Skeletal muscle tissue (tissue), 4 donors: ENCODE data around the gene FCSK. TPM values are rescaled to one million over a fixed set of nuclear protein-coding genes. Genes with fewer than 3 reads are reported as not detected.

Experiments used
- H3K27ac ChIP-seq: one replicate; pipeline ENCODE4 v1.7.0; 2013; ENCODE audit warnings: mild to moderate bottlenecking, low read depth, low read length, inconsistent platforms
- H3K27me3 ChIP-seq, 3 donors: one replicate each; pipeline ENCODE4 v1.7.0; 2013; ENCODE audit warnings: low read length in 3 of 3; ENCODE audit not compliant: control insufficient read depth in 3 of 3, insufficient read depth in 3 of 3
- H3K36me3 ChIP-seq, 3 donors: one replicate each; pipeline ENCODE4 v1.7.0; 2013; ENCODE audit warnings: low read length in 3 of 3; ENCODE audit not compliant: control insufficient read depth in 3 of 3, insufficient read depth in 3 of 3
- H3K4me1 ChIP-seq, 3 donors: one replicate each; pipeline ENCODE4 v1.7.0; 2013; ENCODE audit warnings: low read length in 3 of 3, mild to moderate bottlenecking in 3 of 3; ENCODE audit not compliant: control insufficient read depth in 3 of 3, insufficient read depth in 3 of 3
- H3K4me3 ChIP-seq, 3 donors: one replicate each; pipeline ENCODE4 v1.7.0; 2013; ENCODE audit warnings: low read length in 3 of 3
- H3K9ac ChIP-seq, 3 donors: one replicate each; pipeline ENCODE4 v1.7.0; 2013; ENCODE audit warnings: low read length in 3 of 3, mild to moderate bottlenecking in 3 of 3, moderate library complexity in 2 of 3, low read depth in 1 of 3
- H3K9me3 ChIP-seq, 3 donors: one replicate each; pipeline ENCODE4 v1.7.0; 2013; ENCODE audit warnings: low read length in 3 of 3; ENCODE audit not compliant: control insufficient read depth in 3 of 3
- total RNA-seq: library from RNA; depleted of rRNA; stranded (reverse); fragments of >200 nt; gene quantifications from one replicate; pipeline ENCODE4 v1.2.3, GENCODE V29; 2014
- donor health status: Osteomylitis.

The FCSK gene
- total RNA-seq, 1 donor from 2014 or later = 6.8 TPM

DNA sequence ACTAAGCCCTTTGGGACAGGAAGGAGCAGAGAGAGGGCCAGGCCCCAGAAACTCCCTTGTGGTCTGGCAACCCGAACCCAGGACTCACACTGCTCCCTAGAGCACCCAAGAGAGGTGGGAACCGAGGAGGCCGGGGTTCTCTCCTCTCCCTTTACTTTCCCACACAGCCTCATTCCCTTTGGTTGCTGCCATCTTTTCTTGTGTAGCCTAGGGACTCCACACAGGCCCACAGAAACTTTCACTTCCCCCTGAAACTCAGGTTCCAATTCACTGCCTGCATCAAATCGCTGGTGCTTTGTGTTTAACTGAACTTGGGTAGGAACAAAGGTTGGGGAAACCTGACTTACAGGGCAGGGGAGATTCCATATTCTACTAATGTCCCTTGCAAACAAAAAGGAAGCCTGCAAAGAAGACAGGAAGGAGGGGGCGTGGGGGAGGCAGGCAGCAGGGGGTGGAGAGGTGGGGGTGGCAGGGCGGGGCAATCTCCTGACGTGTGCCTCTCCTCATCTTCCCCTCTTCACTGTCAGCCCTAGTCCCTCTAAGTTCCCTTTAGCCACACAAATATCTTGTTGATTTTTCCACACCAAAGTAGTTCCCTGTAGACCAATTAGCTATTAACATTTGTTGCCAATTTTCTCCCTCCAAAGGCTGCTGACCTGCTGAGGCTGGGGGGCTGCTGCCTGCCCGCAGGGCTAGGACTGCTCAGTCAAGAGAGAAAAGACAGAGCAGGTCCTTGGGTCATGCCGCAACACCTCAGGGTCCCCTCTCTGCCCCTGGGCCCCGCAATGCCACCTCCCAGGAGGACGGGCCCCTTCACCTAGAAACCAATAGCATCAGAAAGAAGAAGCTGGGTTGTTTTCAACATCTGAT is 23.5 kb upstream of the FCSK start:
- peak overlapping the region; percentile 50 to 60 (median 54) for H3K9ac ChIP-seq
- peak overlapping the region; percentile 77 for H3K27ac ChIP-seq
- H3K4me3 ChIP-seq = peak overlapping the region in 2 of 3 donors; percentile 24 to 30
- H3K4me1 ChIP-seq = peaks cover 69 to 73% (median 71%) of the 10 kb centered on the region in 3 donors
- H3K36me3 ChIP-seq = no peaks in the 10 kb centered on the region
- no peaks in the 10 kb centered on the region for H3K9me3 ChIP-seq
- H3K27me3 ChIP-seq = no peaks in the 10 kb centered on the region

- Histone ChIP-seq H3K27ac (peak overlapping the region; percentile 57), H3K36me3 (no peaks in the 10 kb centered on the region), H3K9ac (peak overlapping the region in 1 of 3 donors; percentile 46), H3K4me1 (peaks cover 81 to 82% (median 82%) of the 10 kb centered on the region in 3 donors), H3K9me3 (no peaks in the 10 kb centered on the region), H3K4me3 (peak overlapping the region in 1 of 3 donors; percentile 35), H3K27me3 (no peaks in the 10 kb centered on the region)
Observed at GRCh38 chr16:70432356-70432722, 22.1 kb upstream of the FCSK start.

DNA sequence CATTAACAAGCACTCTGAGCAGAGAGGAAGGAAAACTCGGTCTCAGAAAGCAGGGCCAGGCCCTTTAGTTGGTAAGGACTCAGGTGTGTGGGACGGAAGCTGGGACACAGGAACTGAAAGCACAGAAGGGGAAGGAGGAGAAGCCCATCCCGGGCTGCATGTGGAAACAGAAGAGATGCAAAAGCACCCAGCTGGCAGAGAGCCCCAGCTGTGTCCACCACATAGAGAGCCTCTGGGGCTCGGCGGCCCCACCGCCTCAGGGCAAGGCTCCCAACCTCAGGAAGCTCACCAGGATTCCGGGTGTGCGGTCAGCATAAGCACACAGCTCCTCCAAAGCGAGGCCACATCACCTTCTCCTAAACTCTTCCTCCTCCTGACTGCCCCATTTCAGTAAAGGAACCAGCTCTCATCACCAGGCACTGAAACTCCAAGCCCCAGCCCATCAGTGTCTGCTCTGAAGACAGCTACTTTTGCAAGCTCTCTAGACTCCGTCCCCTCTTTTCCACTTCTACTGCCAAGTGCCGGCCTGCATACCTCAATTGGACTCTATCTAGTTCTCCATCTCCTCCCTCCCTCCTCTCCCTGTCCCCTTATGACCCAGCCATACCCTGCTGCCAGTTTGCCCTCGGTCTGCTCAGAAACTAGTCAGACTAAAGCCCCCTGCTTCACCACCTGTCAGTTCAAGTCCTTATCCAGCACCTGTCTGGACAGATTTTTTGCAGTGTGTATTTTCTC is 21.5 kb upstream of the FCSK start:
- H3K27ac ChIP-seq = peak overlapping the region; percentile 57
- no peaks in the 10 kb centered on the region for H3K9me3 ChIP-seq
- peak overlapping the region; percentile 34 to 58 (median 46) for H3K9ac ChIP-seq
- H3K36me3 ChIP-seq = no peaks in the 10 kb centered on the region
- peaks cover 81 to 82% (median 81%) of the 10 kb centered on the region in 3 donors for H3K4me1 ChIP-seq
- peak overlapping the region; percentile 35 to 38 (median 38) for H3K4me3 ChIP-seq
- H3K27me3 ChIP-seq = no peaks in the 10 kb centered on the region

- no peaks in the 10 kb centered on the region for H3K9me3 ChIP-seq
- peaks cover 78 to 80% (median 80%) of the 10 kb centered on the region in 3 donors for H3K4me1 ChIP-seq
- peak overlapping the region in 2 of 3 donors; percentile 5 to 38 for H3K4me3 ChIP-seq
- peak overlapping the region; percentile 57 for H3K27ac ChIP-seq
- no peaks in the 10 kb centered on the region for H3K27me3 ChIP-seq
- H3K9ac ChIP-seq = peak overlapping the region; percentile 34 to 46 (median 38)
- no peaks in the 10 kb centered on the region for H3K36me3 ChIP-seq
Observed at GRCh38 chr16:70433458-70434103, 20.8 kb upstream of the FCSK start.

DNA sequence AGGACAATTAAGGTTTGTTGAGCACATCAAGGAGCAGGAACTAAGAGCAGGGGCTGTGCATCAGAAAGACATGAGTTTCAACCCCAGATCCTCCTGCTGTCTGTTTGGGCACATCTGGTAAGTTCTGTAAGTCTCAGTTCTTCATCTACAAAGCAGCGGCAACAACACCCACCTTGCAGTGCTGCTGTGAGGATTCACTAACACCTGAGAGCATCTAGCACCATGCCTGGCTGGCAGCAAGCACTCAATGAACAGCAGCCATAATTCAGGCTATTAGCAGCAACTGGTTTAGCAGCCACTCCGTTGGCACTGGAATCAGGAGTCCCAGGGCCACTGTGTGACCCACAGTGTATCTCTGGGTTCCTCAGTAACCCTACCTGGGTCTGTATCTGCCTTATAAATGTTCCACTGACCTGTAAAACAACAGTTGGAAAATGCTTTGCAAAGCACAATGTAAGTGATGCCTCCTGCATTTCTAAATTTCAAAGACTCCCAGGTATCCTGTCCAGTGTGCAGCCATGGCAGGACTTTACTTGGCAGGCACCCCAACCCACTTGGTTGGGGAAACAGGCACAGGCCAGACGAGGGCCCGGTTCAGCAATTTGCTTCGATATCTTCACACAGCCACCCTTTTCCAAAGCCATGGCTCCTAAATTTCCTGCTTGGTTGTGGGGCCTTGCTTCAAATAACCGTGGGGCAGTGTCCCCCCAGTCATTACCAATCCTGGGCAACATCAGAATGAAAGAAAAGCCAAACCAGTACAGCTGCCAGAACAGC is 19.7 kb upstream of the FCSK start:
- Histone ChIP-seq H3K36me3 (no peaks in the 10 kb centered on the region), H3K4me1 (peaks cover 72 to 76% (median 76%) of the 10 kb centered on the region in 3 donors), H3K9ac (peak overlapping the region in 2 of 3 donors; percentile 25 to 62), H3K27me3 (no peaks in the 10 kb centered on the region), H3K27ac (no peak overlapping the region), H3K9me3 (no peaks in the 10 kb centered on the region), H3K4me3 (no peak overlapping the region)

DNA sequence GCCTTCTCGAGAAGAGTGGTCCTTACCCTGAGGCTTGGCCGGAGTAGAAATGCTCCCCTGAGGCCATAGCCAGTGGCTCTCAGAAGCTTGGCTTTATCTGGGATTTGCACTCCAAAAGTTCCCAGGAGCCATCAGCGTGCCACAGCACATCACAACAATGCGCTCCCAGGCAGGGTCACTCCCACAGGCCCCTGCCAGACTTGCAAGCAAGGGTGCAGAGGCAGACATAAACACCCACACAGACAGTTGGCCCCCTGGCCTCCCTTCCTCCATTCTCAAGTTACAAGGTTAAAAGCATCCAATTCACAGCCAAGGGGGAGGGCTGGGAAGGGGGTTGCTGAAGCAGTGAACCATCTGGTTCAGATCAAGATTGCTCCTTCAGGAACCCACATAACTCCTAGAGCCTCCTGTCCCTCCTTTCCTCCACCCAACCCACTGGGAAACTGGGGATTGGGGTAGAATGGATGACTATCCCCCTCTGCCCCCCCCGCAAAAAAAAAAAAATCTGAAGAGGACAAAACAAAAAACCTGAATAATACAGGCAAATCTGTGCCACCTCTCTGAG is 17.3 kb upstream of the FCSK start:
- H3K36me3 ChIP-seq = no peaks in the 10 kb centered on the region
- H3K9me3 ChIP-seq = no peaks in the 10 kb centered on the region
- peak overlapping the region; percentile 77 to 88 (median 84) for H3K9ac ChIP-seq
- peak overlapping the region; percentile 17 to 91 (median 89) for H3K4me3 ChIP-seq
- peak overlapping the region; percentile 56 for H3K27ac ChIP-seq
- peaks cover 57 to 63% (median 59%) of the 10 kb centered on the region in 3 donors for H3K4me1 ChIP-seq
- H3K27me3 ChIP-seq = no peaks in the 10 kb centered on the region

DNA sequence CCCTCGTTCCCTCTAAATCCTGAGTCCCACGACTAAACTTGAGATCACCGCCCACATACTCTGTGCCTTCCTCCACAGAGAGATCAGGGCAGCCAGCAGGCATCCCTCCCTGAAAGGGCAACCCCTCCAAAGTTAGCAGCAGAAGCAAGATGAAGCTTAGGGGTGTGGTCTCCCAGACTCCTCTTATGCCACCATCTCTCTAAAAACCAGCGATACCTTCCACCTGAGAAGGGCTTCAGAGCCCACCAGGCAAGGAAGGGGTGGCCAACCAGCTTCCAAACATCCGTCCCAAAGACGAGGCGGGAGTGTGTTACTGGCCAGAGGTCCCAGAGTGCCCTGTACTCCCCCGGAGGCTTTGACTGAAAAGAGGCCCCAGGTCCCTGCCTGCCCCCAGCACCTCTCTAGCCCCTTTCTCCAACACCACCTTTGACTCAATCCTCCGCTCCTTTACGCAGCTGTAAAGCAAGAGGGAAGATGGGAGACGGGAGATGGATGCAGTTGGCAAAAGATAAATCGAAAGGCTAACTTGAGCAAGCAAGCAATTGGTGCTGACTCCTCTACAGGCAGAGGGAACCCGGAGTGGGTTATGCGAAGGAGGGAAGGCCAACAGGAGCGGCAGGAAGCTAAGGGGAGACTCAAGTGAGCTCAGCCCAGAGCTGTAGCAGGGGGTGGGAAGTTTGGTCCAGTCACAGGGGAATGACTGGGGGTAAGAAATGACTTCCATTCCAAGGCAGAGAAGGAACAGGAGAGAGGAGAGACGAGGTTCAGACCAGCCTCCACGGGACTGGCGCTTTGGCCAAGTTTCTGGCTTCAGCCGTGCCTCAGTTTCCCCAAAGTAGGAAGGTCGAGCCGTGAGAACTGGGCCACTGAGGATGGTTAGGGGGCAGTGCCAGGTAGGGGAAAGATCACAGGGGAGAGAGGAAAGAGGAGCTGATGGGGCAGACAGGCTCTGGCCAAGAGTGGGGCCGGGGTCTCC is 16.5 kb upstream of the FCSK start:
- H3K27me3 ChIP-seq = no peaks in the 10 kb centered on the region
- no peaks in the 10 kb centered on the region for H3K9me3 ChIP-seq
- no peaks in the 10 kb centered on the region for H3K36me3 ChIP-seq
- peak overlapping the region; percentile 84 to 91 (median 89) for H3K4me3 ChIP-seq
- peak overlapping the region; percentile 56 for H3K27ac ChIP-seq
- H3K9ac ChIP-seq = peak overlapping the region; percentile 77 to 88 (median 84)
- peaks cover 50 to 57% (median 52%) of the 10 kb centered on the region in 3 donors for H3K4me1 ChIP-seq

DNA sequence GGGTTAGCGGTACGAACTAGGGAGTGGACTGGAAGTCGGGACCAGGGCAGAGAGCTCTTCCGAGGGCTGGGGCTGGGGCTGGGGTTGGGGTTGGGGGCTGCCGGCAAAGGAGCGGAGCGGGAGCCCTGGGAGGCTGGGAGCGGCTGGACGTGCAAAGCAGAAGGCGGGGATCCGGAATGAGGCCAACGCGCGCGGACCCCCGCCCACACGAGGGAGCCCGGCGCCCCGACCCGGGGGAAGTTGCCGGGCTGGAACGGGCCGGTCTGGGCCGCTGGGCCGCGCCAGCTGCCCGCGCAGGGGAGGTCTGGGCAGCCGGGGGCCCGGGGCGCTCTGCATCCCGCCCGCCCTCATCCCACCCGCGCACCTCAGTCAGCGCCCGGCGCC is 15.8 kb upstream of the FCSK start:
- Histone ChIP-seq H3K27me3 (no peaks in the 10 kb centered on the region), H3K36me3 (no peaks in the 10 kb centered on the region), H3K9ac (peak overlapping the region; percentile 77 to 88 (median 84)), H3K4me1 (peaks cover 43 to 50% (median 45%) of the 10 kb centered on the region in 3 donors), H3K9me3 (no peaks in the 10 kb centered on the region), H3K27ac (peak overlapping the region; percentile 56), H3K4me3 (peak overlapping the region; percentile 84 to 91 (median 89))
